Spleen (tissue), 7 donors: Measurements from ENCODE around the gene UNC50.
A peak's percentile ranks its signal among the peaks of the same experiment; 100 is the strongest.

Experiments used
- CTCF ChIP-seq, 11 experiments: fragments of 200-600 bp in 7 of 11; fragments of 450-650 bp in 4 of 11; sonication (generic) in 4 of 11; IDR thresholded peaks in 8 of 11; conservative IDR thresholded peaks in 3 of 11; 1 replicate in 7 of 11; 2 replicates in 4 of 11; pipeline versions ENCODE4 v1.4.0 to v1.8.0; 2016 to 2021; ENCODE audit warnings: antibody characterized with exemption in 11 of 11, inconsistent platforms in 4 of 11, mild to moderate bottlenecking in 1 of 11
- POLR2A ChIP-seq, 3 donors: fragments of 450-650 bp; IDR thresholded peaks; one replicate each; pipeline ENCODE4 v1.5.1; 2017; ENCODE audit warnings: antibody characterized with exemption in 3 of 3, mild to moderate bottlenecking in 1 of 3
- POLR2AphosphoS5 ChIP-seq, 3 donors: sonication (generic); formaldehyde crosslinking; IDR thresholded peaks; one replicate each; pipeline ENCODE4 v1.5.1; 2017; ENCODE audit warnings: antibody characterized with exemption in 3 of 3
- donor health status: DM: no; HTN: no; CAD: no; lungs with moderate emphysema.
- donor health status: DM: no; HTN: no; CAD: no.
- donor health status: DM: no; HTN: no; CAD: no.

GRCh38 chr2:98564541-98565132, 43.8 kb upstream of the UNC50 start:
- TF ChIP-seq CTCF (IDR thresholded peaks at IDR 0.05 in 8 of 11, conservative IDR thresholded peaks at IDR 0.05 in 3 of 11) (no peak), POLR2AphosphoS5 (IDR thresholded peaks at IDR 0.05) (peak in 2 of 3 donors; percentile 12 to 33), POLR2A (IDR thresholded peaks at IDR 0.05) (no peak)
